ENCODE measurements around the gene RNF31.
"Not testable (repeated sequence)": the region's sequence is repeated elsewhere in the genome, so short reads cannot be mapped to it uniquely, and the experiment has no call there.

- not testable (repeated sequence) for TF ChIP-seq TAF1 (IDR thresholded peaks at IDR 0.05; ENCODE audit: borderline replicate concordance, low read depth, low read length); POLR2A (IDR thresholded peaks at IDR 0.05; ENCODE audit: low read depth, low read length); POLR2AphosphoS5 (IDR thresholded peaks at IDR 0.05; ENCODE audit: low read depth, low read length)
These were observed 41.6 kb upstream of the RNF31 start for GRCh38 chr14:24105609-24106239.

All from GM12892 (cell line).